Testis (tissue), 2 donors: ENCODE data around the gene ERBIN.

Experiments
- POLR2A ChIP-seq: fragments of 450-650 bp; IDR thresholded peaks from one replicate; pipeline ENCODE4 v1.6.1; 2017; ENCODE audit warnings: antibody characterized with exemption, mild to moderate bottlenecking, moderate library complexity
- TF ChIP-seq, protein P1 (sequence below), 3 experiments: fragments of 450-650 bp in 2 of 3; fragments of 200-600 bp in 1 of 3; sonication (generic) in 1 of 3; IDR thresholded peaks; one replicate each; pipeline ENCODE4 v1.5.1; 2016 to 2019; ENCODE audit warnings: antibody characterized with exemption in 3 of 3, mild to moderate bottlenecking in 2 of 3, moderate library complexity in 1 of 3

DNA sequence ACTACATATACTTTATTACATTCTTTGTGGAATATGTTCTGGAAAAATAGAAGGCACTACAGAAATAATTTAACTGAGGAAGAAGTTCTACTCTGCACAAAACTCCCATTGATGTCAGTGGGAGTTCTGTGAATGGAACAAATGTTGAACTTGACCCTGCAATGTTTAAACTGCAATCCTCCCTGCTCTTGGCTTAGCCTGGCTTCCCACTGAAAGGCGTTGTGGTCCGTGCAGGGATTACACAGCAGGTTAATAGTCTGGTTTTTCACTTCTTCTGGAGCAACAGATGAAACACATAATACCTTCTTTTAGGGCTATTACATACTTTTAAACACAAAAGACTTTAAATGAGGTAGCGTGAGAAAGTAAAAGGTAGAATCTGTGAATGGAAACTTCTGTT is 12.9 kb upstream of the ERBIN start:
- no peak for TF ChIP-seq POLR2A
- TF ChIP-seq, protein P1, sequence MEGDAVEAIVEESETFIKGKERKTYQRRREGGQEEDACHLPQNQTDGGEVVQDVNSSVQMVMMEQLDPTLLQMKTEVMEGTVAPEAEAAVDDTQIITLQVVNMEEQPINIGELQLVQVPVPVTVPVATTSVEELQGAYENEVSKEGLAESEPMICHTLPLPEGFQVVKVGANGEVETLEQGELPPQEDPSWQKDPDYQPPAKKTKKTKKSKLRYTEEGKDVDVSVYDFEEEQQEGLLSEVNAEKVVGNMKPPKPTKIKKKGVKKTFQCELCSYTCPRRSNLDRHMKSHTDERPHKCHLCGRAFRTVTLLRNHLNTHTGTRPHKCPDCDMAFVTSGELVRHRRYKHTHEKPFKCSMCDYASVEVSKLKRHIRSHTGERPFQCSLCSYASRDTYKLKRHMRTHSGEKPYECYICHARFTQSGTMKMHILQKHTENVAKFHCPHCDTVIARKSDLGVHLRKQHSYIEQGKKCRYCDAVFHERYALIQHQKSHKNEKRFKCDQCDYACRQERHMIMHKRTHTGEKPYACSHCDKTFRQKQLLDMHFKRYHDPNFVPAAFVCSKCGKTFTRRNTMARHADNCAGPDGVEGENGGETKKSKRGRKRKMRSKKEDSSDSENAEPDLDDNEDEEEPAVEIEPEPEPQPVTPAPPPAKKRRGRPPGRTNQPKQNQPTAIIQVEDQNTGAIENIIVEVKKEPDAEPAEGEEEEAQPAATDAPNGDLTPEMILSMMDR (IDR thresholded peaks at IDR 0.05): no peak
